GM23248 (cell line): ENCODE results near the gene ARHGAP26. TPM values are rescaled to one million over a fixed set of nuclear protein-coding genes. Genes with fewer than 3 reads are reported as not detected.

Experiments used
- DNase-seq: peaks from one replicate; pipeline ENCODE4 v3.0.0-alpha.2; 2015
- H2AFZ ChIP-seq: fragments of 200-600 bp; sonication (generic); 2 replicates; pipeline ENCODE4 v1.6.1; 2016; ENCODE audit warnings: antibody characterized with exemption
- H3F3A ChIP-seq: fragments of 200-600 bp; sonication (generic); 2 replicates; pipeline ENCODE4 v1.6.1; 2016; ENCODE audit warnings: mild to moderate bottlenecking, antibody characterized with exemption, mixed run types; ENCODE audit not compliant: insufficient read depth
- H3K27ac ChIP-seq: fragments of 200-600 bp; sonication (generic); 2 replicates; pipeline ENCODE4 v1.5.1; 2016; ENCODE audit warnings: mild to moderate bottlenecking
- H3K27me3 ChIP-seq: fragments of 200-600 bp; sonication (generic); replicated peaks from 2 replicates; pipeline ENCODE4 v1.6.1; 2016; ENCODE audit warnings: mild to moderate bottlenecking; ENCODE audit not compliant: insufficient read depth
- H3K36me3 ChIP-seq: fragments of 200-600 bp; sonication (generic); 2 replicates; pipeline ENCODE4 v1.6.1; 2016; ENCODE audit warnings: low read depth, mild to moderate bottlenecking
- H3K4me1 ChIP-seq: fragments of 200-600 bp; sonication (generic); 2 replicates; pipeline ENCODE4 v1.6.1; 2016; ENCODE audit warnings: mild to moderate bottlenecking; ENCODE audit not compliant: insufficient read depth
- H3K4me2 ChIP-seq: fragments of 200-600 bp; sonication (generic); one replicate; pipeline ENCODE4 v1.6.1; 2016; ENCODE audit warnings: mild to moderate bottlenecking; ENCODE audit not compliant: unreplicated experiment
- H3K4me3 ChIP-seq: fragments of 200-600 bp; sonication (generic); 2 replicates; pipeline ENCODE4 v1.5.1; 2016; ENCODE audit warnings: mild to moderate bottlenecking
- H3K79me2 ChIP-seq: fragments of 200-600 bp; sonication (generic); 2 replicates; pipeline ENCODE4 v1.6.1; 2016; ENCODE audit warnings: mild to moderate bottlenecking; ENCODE audit not compliant: insufficient read depth
- H3K9ac ChIP-seq: fragments of 200-600 bp; sonication (generic); 2 replicates; pipeline ENCODE4 v1.6.1; 2016; ENCODE audit warnings: mild to moderate bottlenecking
- H3K9me2 ChIP-seq: fragments of 200-600 bp; sonication (generic); 2 replicates; pipeline ENCODE4 v1.6.1; 2016; ENCODE audit warnings: mixed run types, mild to moderate bottlenecking, moderate library complexity; ENCODE audit not compliant: insufficient read depth
- H3K9me3 ChIP-seq: fragments of 200-600 bp; sonication (generic); one replicate; pipeline ENCODE4 v1.6.1; 2017; ENCODE audit warnings: low read depth
- H4K20me1 ChIP-seq: fragments of 200-600 bp; sonication (generic); 2 replicates; pipeline ENCODE4 v1.6.0; 2016; ENCODE audit not compliant: insufficient read depth
- EZH2 ChIP-seq: fragments of 200-600 bp; sonication (generic); IDR thresholded peaks from 2 replicates; pipeline ENCODE4 v1.6.1; 2018; ENCODE audit warnings: antibody characterized with exemption, mild to moderate bottlenecking; ENCODE audit not compliant: insufficient read depth, poor library complexity, severe bottlenecking
- EZH2phosphoT487 ChIP-seq: fragments of 200-600 bp; sonication (generic); IDR thresholded peaks from 2 replicates; pipeline ENCODE4 v1.6.1; 2018; ENCODE audit warnings: antibody characterized with exemption, moderate library complexity, mild to moderate bottlenecking, low read depth; ENCODE audit not compliant: insufficient read depth
- WGBS, 2 experiments: methylation state at CpG; one replicate each; pipeline ENCODE4 v1.1.6; 2015 to 2017; ENCODE audit warnings: low lambda C conversion rate in 2 of 2, low coverage in 1 of 2; ENCODE audit errors: missing lambda C conversion rate in 2 of 2; 5-methylcytosine and 5-hydroxymethylcytosine counted together
- in situ Hi-C: fragments of 300-500 bp; cut with MboI; formaldehyde crosslinking; loops from 2 replicates; pipeline ENCODE4 v1.15.0; 2020
- polyA plus RNA-seq: library from polyadenylated mRNA; unstranded; fragments of >200 nt; fragmentation: Nextera tagmentation; extraction: Ambion mirVana; gene quantifications from 2 replicates; pipeline ENCODE4 v1.2.1, GENCODE V29; 2016
- total RNA-seq: library from RNA; depleted of rRNA; stranded (reverse); fragments of >200 nt; shearing (Covaris generic); gene quantifications from 2 replicates; pipeline ENCODE4 v1.2.3, GENCODE V29; 2014

The ARHGAP26 gene
- total and polyA plus RNA-seq, 2 experiments from 2014 or later = 1.6 to 1.7 TPM

- Histone ChIP-seq H2AFZ (no peak overlapping the region), H3K4me2 (peak overlapping the region; percentile 44), H3K4me3 (peak overlapping the region; percentile 9; the same call in 1 of the 2 replicates), H3K79me2 (no peaks in the 10 kb centered on the region), H3K27ac (peak overlapping the region; percentile 29), H4K20me1 (no peaks in the 10 kb centered on the region), H3K9ac (no peak overlapping the region), H3K9me2 (no peaks in the 10 kb centered on the region), H3K9me3 (no peaks in the 10 kb centered on the region), H3F3A (peaks cover 51% of the 10 kb centered on the region), H3K4me1 (peaks cover 69% of the 10 kb centered on the region), H3K36me3 (no peaks in the 10 kb centered on the region), H3K27me3 (no peaks in the 10 kb centered on the region)
- TF ChIP-seq EZH2 (no peak), EZH2phosphoT487 (no peak)
- DNase-seq = peak; percentile 73
- in situ Hi-C loops = no loop called here
- WGBS, 2 experiments = 31 to 36% methylated on average over 3 of the region's 3 CpGs
These were observed 56.7 kb downstream of the ARHGAP26 start for GRCh38 chr5:142826741-142827492.

- 75 to 80% methylated on average over 6 of the region's 6 CpGs for WGBS, 2 experiments
- H3K9ac ChIP-seq = no peak overlapping the region
- H3K9me3 ChIP-seq = no peaks in the 10 kb centered on the region
- no peak overlapping the region for H3K4me3 ChIP-seq
- H4K20me1 ChIP-seq = no peaks in the 10 kb centered on the region
- peaks cover 58% of the 10 kb centered on the region for H3K4me1 ChIP-seq
- H3K79me2 ChIP-seq = no peaks in the 10 kb centered on the region
- peaks cover 47% of the 10 kb centered on the region for H3F3A ChIP-seq
- no peaks in the 10 kb centered on the region for H3K9me2 ChIP-seq
- H2AFZ ChIP-seq = no peak overlapping the region
- H3K36me3 ChIP-seq = no peaks in the 10 kb centered on the region
- H3K27me3 ChIP-seq = no peaks in the 10 kb centered on the region
- DNase-seq = peak; percentile 65
- TF ChIP-seq EZH2 = no peak
- no peak for TF ChIP-seq EZH2phosphoT487
- peak overlapping the region; percentile 44 for H3K4me2 ChIP-seq
- in situ Hi-C loops = no loop called here
- peak overlapping the region; percentile 29; the same call in 1 of the 2 replicates for H3K27ac ChIP-seq
These were observed 57.9 kb downstream of the ARHGAP26 start for GRCh38 chr5:142827934-142828576.

GRCh38 chr5:142828797-142829535, 58.8 kb downstream of the ARHGAP26 start:
- in situ Hi-C loops = no loop called here
- WGBS, 2 experiments = 92% methylated on average over 5 of the region's 5 CpGs
- H2AFZ ChIP-seq = no peak overlapping the region
- H3K4me2 ChIP-seq = peak overlapping the region; percentile 44
- H3K27me3 ChIP-seq = no peaks in the 10 kb centered on the region
- peaks cover 47% of the 10 kb centered on the region for H3F3A ChIP-seq
- H3K4me3 ChIP-seq = no peak overlapping the region
- H3K27ac ChIP-seq = no peak overlapping the region
- H3K9me3 ChIP-seq = no peaks in the 10 kb centered on the region
- H3K9ac ChIP-seq = no peak overlapping the region
- no peak for DNase-seq
- no peaks in the 10 kb centered on the region for H3K36me3 ChIP-seq
- no peaks in the 10 kb centered on the region for H4K20me1 ChIP-seq
- H3K9me2 ChIP-seq = no peaks in the 10 kb centered on the region
- TF ChIP-seq EZH2phosphoT487 = no peak
- H3K79me2 ChIP-seq = no peaks in the 10 kb centered on the region
- H3K4me1 ChIP-seq = peaks cover 56% of the 10 kb centered on the region

DNA sequence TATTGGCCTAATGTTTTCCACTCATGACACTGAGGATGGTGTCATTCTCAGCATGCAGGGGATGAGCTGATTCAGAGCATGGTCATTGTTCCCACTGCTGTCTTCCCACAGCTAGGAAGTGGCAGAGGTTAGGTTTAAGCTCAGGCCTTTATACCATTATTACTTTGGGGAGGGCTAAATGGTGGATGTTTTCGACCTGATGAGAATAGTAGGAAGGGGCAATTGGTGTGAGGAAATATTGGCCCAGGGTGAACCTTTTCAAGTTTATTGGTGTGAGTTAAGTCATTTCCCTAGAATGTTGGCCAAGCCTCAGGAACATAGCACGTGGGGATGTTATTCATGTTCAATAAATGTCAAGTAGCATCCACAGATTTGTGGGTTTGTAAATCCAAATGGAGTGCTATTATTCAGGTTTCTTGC, 59.6 kb downstream of the ARHGAP26 start:
- H3K4me2 ChIP-seq = no peak overlapping the region
- no peaks in the 10 kb centered on the region for H3K9me3 ChIP-seq
- WGBS, 2 experiments = 17 to 20% methylated on average over 2 of the region's 2 CpGs
- in situ Hi-C loops = no loop called here
- H3K36me3 ChIP-seq = no peaks in the 10 kb centered on the region
- H3K9ac ChIP-seq = no peak overlapping the region
- H3K79me2 ChIP-seq = no peaks in the 10 kb centered on the region
- H3K9me2 ChIP-seq = no peaks in the 10 kb centered on the region
- H3K4me1 ChIP-seq = peaks cover 56% of the 10 kb centered on the region
- H4K20me1 ChIP-seq = no peaks in the 10 kb centered on the region
- H3K4me3 ChIP-seq = no peak overlapping the region
- H3F3A ChIP-seq = peaks cover 47% of the 10 kb centered on the region
- no peaks in the 10 kb centered on the region for H3K27me3 ChIP-seq
- TF ChIP-seq EZH2phosphoT487 = no peak
- TF ChIP-seq EZH2 = no peak
- peak; percentile 82 for DNase-seq
- H2AFZ ChIP-seq = no peak overlapping the region
- H3K27ac ChIP-seq = peak overlapping the region; percentile 44
